Prostate gland (tissue), 2 donors: ENCODE data around the gene TRAPPC2B.

Experiments used
- POLR2A ChIP-seq: fragments of 450-650 bp; IDR thresholded peaks from one replicate; pipeline ENCODE4 v1.6.1; 2016; ENCODE audit warnings: antibody characterized with exemption, mild to moderate bottlenecking
- POLR2AphosphoS5 ChIP-seq: sonication (generic); formaldehyde crosslinking; IDR thresholded peaks from one replicate; pipeline ENCODE4 v1.6.1; 2017; ENCODE audit warnings: antibody characterized with exemption
- TF ChIP-seq, protein P1 (sequence below), 4 experiments: fragments of 200-600 bp in 2 of 4; fragments of 450-650 bp in 2 of 4; sonication (generic) in 2 of 4; IDR thresholded peaks; 1 replicate in 3 of 4; 2 replicates in 1 of 4; pipeline ENCODE4 v1.5.1; 2016 to 2019; ENCODE audit warnings: antibody characterized with exemption in 4 of 4, mild to moderate bottlenecking in 2 of 4, moderate library complexity in 2 of 4

DNA sequence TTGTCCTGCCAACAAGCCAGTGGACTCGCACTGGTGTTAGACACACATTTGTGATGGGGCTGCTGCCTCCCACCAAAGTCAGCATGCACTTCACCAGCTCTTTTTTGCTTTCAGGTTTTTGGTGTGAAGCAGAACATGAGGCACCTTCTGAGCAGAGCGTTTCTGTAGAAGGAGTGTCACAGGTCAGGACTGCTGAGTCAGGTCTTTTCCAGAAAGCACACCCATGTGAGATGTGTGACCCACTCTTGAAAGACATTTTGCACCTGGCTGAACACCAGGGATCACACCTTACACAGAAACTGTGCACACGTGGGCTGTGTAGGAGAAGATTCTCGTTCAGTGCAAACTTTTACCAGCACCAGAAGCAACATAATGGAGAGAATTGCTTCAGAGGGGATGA, 7.4 kb upstream of the TRAPPC2B start:
- TF ChIP-seq, protein P1, sequence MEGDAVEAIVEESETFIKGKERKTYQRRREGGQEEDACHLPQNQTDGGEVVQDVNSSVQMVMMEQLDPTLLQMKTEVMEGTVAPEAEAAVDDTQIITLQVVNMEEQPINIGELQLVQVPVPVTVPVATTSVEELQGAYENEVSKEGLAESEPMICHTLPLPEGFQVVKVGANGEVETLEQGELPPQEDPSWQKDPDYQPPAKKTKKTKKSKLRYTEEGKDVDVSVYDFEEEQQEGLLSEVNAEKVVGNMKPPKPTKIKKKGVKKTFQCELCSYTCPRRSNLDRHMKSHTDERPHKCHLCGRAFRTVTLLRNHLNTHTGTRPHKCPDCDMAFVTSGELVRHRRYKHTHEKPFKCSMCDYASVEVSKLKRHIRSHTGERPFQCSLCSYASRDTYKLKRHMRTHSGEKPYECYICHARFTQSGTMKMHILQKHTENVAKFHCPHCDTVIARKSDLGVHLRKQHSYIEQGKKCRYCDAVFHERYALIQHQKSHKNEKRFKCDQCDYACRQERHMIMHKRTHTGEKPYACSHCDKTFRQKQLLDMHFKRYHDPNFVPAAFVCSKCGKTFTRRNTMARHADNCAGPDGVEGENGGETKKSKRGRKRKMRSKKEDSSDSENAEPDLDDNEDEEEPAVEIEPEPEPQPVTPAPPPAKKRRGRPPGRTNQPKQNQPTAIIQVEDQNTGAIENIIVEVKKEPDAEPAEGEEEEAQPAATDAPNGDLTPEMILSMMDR (IDR thresholded peaks at IDR 0.05): no peak
- no peak for TF ChIP-seq POLR2A
- TF ChIP-seq POLR2AphosphoS5: no peak
